HG03060 (cell line): ENCODE results near the gene MRPL42.
"Not testable (repeated sequence)": the region's sequence is repeated elsewhere in the genome, so short reads cannot be mapped to it uniquely, and the experiment has no call there.

Experiments used
- ATAC-seq: cut with Tn5 transposase; IDR thresholded peaks from one replicate; pipeline ENCODE4 v1.9.1; 2021; ENCODE audit warnings: low read depth, moderate number of reproducible peaks; ENCODE audit not compliant: unreplicated experiment

The MRPL42 gene

DNA sequence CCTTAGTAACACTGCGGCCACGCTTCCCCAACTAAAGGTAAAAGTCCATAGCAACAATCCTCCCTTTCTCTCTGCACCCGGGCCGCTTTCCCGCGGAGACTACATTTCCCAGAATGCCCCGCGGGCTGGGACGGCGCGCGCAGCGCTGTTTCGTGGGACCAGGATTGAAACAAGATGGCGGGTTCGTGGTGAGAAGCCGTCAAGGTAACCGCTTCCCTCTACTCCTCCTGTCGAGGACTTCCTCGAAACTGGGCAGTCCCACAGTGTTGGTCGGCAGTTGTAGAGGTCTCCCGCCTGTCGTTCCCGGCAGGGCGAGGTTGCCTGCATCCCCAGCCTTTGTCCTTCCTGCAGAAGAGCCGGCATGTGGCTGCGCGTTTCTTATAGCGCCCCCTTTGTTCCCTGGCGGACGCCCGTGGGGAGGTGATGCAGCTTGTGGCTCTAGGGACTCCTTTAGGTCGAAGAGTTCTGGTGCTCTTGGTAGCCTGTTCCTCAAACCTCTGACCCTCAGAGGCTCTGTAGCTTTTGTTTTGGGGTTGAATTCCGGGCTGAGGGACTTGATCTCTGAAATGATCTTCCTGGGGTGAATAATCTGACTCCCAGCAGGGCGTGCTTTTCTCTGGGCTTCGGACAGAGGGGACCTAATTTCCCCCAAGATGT lies at the start of gene MRPL42:
Gene MRPL42 (plus strand): TSS at position 164 of the 657 bp plus-strand sequence. CDS start 1,772 bp downstream, outside the sequence.
- peak; percentile 89 for ATAC-seq

GRCh38 chr12:93417967-93418480 lies 49.3 kb upstream of the MRPL42 start:
- no peak for ATAC-seq

GRCh38 chr12:93419388-93420034 lies 47.8 kb upstream of the MRPL42 start:
- ATAC-seq, result peak; percentile 30

- no peak for ATAC-seq
Observed at GRCh38 chr12:93422050-93422449, 45.3 kb upstream of the MRPL42 start.

DNA sequence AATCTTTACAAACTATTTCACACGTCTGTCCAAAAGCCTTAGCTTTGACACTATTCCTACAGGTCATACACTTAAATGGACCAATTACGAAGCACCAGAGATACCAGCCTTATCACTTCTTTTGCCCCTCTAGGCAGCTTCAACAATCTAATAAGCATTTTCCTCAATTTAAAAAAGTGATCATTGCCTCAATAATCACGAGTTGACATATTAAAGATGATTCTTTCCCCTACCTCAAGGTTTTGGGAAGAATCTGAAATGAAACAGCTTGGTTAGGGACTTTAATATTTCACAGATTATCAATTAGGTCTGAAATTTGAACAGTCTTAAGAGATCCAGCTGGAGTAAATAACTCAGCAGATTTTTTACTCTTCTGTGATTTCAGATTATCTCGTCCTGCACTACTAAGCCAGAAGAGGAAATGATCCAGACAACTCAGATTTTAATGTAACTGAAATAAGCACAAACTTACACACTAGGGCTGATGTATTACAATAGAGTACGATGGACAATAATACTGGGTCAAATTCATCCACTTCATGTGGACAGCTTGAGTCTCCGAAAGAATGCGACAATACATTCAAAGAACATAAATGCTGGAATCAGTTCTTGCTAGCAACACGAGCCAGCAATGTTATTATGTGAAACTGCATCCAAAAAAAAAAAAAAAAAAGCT lies 41.4 kb upstream of the MRPL42 start:
- ATAC-seq, result no peak

DNA sequence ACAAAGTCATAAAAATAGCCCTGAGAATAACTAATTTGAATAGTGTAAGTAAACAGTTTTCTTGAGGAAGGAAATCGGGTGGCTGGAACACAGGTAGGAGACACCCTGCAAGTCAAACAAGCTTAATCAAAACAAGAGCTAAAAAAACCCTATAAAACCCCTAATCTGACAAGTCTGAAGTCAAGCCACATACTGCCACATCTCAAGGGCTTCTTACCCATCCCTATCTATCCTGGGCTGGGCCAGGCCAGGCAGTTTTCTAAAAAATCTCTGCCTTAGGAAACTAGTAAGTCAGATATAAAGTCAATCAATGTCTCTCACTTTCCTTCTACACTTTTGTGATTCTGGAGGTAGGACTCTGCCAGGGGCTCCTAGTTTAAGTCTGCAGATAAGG lies 40.9 kb upstream of the MRPL42 start:
- ATAC-seq, result no peak

- ATAC-seq, result no peak
Observed at GRCh38 chr12:93427779-93428564, 39.3 kb upstream of the MRPL42 start.

DNA sequence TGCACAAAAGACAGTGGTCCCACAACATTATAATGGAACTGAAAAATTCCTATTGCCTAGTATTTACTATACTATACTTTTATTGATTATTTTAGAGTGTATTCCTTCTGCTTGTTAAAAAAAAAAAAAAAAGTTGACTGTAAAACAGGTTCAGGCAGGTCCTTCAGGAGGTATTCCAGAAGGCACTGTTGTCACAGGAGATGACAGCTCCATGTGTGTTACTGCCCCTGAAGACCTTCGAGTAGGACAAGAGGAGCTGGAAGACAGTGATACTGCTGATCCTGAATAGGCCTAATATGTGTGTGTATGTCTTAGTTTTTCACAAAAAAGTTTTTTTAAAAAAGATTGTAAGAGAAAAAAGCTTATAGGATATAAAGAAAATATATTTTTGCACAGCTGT lies 37.9 kb upstream of the MRPL42 start:
- no peak for ATAC-seq

GRCh38 chr12:93429852-93430251 lies 37.5 kb upstream of the MRPL42 start:
- ATAC-seq, result no peak

DNA sequence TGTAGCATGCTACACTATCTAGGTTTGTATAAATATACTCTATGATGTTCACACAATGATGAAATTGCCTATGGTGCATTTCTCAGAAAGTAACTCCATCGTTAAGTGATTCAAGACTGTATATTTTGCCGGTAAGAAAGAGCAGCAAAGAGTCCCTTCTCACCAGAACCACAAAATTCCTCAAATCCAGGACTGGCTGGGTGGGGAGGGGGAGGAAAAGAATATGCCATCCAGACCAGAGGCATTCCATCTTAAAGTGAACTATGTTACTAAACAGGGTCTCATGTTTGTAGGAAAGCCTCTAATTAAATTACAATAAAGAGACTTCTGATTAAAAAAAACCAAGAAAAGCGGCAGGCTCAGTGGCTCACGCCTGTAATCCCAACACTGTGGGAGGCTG lies 37.0 kb upstream of the MRPL42 start:
- ATAC-seq, result no peak

DNA sequence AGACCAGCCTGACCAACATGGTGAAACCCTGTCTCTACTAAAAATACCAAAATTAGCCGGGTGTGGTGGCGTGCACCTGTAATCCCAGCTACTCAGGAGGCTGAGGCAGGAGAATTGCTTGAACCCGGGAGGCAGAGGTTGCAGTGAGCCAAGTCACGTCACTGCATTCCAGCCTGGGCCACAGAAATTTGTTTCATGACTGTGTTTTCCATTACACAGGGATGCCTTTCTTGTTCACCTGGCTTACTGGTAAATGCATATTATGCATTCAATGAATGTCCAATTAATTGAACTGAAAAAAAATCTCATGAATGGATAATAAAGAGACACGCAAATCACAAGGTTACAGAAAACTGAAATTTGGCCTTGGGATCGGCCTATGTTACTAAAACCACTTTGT lies 35.3 kb upstream of the MRPL42 start:
- ATAC-seq, result not testable (repeated sequence)

DNA sequence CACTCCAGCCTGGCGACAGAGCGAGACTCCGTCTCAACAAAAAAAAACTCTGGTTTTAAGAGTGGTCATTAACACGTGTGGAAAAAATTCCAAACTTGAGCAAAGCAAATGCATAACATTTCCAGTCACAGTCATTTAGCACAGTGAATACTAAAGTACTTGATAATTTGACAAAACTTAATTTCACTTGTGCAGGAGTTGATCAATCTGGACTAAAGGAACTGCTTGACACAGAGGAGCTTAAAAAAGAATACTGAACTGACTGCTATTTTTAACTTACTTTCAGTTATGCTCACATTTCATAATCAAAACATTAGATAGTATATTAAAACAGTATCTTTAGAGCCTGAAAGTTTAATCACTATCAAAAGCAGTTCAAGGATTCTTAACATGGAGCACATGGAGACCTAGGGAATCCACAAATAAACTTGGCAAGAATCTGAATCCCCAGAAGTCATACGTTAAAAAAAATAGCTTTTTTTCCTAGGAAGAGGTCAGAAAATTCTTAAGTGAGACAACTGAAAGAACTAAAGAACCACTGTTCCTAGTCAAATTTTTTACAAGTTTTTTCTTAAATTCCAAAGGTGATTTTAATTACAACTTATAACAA lies 33.0 kb upstream of the MRPL42 start:
- ATAC-seq, result no peak

GRCh38 chr12:93438266-93439050 lies 28.9 kb upstream of the MRPL42 start:
- no peak for ATAC-seq

- ATAC-seq, result no peak
Observed at GRCh38 chr12:93440043-93440835, 27.1 kb upstream of the MRPL42 start.

- ATAC-seq, result no peak
Observed at GRCh38 chr12:93441081-93441616, 26.2 kb upstream of the MRPL42 start.

GRCh38 chr12:93441617-93442410 lies 25.5 kb upstream of the MRPL42 start, which contains the start of gene UBE2N:
TSS of gene UBE2N (minus strand) at chr12:93441947. CDS start at chr12:93441884, 63 bp downstream.
- ATAC-seq, result peak; percentile 52
